HPDE6-E6E7 (cell line): ENCODE results near the gene CEP162.
"Not testable (repeated sequence)": the region's sequence is repeated elsewhere in the genome, so short reads cannot be mapped to it uniquely, and the experiment has no call there.

Experiments
- DNase-seq: peaks from one replicate; pipeline ENCODE4 v3.0.0; 2011; ENCODE audit warnings: missing footprints; ENCODE audit errors: extremely low spot score

The CEP162 gene

DNA sequence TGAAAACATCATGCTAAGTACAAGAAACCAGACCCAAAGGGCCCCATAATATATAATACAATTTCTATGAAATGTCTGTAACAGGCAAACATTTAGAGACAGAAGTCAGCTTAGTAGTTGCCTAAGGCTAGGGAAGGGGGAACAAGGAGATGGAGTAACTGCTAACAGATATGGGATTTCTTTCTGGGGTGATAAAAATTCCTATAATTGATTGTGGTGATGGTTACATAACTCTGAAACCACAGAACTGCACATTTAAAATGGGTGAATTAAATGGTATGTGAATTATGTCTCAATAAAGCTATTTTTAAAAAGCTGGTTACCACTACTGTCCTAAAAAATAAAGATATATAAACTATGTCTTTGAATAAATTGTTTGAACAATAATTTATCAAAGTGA, 3.2 kb downstream of the CEP162 start:
- DNase-seq, result no peak

- not testable (repeated sequence) for DNase-seq
Measured at GRCh38 chr6:84223608-84224007, 3.8 kb downstream of the CEP162 start.

DNA sequence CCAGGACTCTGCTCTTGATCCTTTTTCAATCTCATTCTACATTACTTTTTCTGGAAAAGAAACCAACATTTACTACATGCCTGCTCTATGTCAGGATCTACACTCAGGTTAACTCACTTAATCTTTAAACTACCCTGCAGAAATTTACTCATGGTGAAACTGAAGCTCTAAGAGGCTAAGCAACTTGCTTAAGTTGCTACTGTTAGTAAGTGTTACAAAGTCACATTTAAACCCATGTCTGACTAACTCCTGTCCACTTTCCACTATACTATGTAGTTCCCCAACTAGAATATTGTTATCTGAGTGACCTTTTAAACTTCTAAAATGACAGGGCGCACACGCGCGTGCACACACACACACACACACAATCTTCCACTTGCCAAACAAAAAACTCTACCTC, 5.0 kb downstream of the CEP162 start:
- no peak for DNase-seq

- no peak for DNase-seq
Measured at GRCh38 chr6:84220809-84221409, 6.5 kb downstream of the CEP162 start.

DNA sequence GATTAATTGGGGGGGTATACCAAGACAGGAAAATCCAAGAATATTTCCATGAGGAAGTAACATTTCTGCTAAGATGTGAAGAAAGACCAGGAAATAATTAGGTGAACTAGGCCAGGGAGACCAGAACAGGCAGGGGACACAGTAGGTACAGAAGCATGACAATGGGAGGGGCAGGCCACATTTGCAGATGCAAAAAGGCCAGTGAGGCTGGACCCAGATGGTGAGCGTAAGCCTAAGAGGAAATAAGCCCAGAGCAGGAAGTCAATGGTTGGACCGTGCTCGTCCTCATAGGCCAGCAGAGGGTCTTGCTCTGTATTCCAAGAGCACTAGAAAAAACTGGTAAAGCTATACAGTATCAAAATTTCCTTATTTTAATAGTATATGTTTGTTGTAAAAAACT, 9.4 kb downstream of the CEP162 start:
- DNase-seq, result no peak

- DNase-seq, result no peak
Measured at GRCh38 chr6:84213217-84213616, 14.2 kb downstream of the CEP162 start.

- no peak for DNase-seq
Measured at GRCh38 chr6:84204011-84204410, 23.4 kb downstream of the CEP162 start.

DNA sequence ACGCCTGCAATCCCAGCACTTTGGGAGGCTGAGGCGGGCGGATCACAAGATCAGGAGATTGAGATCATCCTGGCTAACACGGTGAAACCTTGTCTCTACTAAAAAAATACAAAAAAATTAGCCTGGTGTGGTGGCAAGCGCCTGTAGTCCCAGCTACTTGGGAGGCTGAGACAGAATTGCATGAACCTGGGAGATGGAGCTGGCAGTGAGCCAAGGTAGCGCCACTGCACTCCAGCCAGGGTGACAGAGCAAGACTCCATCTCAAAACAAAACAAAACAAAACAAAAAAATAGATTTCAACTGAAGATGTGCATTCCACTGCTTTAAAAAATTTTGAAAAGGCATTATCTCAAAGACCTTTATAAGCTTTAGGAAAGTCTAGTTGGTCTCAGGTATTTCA, 27.5 kb downstream of the CEP162 start:
- not testable (repeated sequence) for DNase-seq

DNA sequence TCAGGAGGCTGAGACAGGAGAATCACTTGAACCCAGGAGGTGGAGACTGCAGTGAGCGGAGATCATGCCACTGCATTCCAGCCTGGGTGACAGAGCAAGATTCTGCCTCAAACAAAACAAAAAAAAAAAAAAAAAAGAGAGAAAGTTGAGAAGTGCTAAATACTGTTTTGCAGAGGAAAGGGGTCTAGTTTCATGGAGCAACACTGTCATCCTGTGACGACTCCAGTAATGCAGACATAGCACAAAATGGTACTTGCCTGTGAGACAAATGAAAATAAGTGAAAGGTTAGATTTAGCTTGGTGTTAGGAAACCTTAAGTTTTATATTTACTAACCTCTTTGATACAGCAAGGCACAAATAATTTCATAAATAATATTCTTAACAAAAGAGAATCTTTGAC, 29.7 kb downstream of the CEP162 start:
- DNase-seq, result no peak

DNA sequence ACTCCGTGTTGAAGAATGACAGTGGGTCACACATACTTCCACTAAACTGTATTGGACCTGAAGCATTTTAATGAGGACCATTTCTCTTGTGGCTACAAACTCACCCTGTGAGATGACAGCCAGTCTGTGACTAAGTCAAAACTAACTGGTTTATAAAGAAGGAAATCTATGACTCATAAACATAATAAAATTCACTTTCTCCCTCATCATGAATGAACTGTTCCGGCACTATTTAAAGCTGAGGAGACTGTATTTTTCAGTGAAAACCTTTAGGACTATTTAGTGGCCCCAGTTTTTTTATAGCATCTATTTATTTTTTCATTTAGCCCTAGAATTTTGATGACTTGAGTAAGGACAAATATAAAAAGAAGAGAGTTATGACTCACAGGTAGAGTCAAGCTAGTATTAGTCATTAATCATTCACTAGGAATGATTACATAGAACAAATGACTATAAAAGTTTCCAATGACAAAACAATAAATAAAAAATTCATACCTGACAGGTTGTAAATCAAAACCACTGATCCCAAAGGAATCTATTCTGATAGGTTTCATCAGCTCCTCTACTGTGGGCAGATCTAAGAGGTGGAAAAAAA, 34.2 kb downstream of the CEP162 start:
- peak; percentile 48 for DNase-seq

GRCh38 chr6:84191802-84192201, 35.6 kb downstream of the CEP162 start:
- no peak for DNase-seq

- DNase-seq, result not testable (repeated sequence)
Measured at GRCh38 chr6:84189356-84189755, 38.1 kb downstream of the CEP162 start.

- no peak for DNase-seq
Measured at GRCh38 chr6:84183430-84183829, 44.0 kb downstream of the CEP162 start.

DNA sequence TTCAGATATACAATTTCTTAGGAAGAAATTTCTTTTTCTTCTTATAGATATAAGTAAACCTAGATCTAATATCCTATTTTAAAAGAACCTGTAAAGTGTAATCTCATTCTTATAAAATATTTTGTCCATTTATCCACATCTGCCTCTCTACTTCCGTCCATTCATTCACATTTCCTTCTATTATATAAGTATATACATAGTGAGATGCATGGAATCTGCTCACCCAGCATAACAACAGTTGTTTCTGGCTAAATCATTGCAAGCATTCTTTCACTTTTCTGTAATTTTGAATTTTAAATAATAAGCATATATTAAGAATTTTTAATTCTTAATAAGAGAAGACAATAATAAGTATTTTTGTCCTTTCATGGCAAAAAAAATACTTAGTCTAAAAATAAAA, 45.4 kb downstream of the CEP162 start:
- no peak for DNase-seq

DNA sequence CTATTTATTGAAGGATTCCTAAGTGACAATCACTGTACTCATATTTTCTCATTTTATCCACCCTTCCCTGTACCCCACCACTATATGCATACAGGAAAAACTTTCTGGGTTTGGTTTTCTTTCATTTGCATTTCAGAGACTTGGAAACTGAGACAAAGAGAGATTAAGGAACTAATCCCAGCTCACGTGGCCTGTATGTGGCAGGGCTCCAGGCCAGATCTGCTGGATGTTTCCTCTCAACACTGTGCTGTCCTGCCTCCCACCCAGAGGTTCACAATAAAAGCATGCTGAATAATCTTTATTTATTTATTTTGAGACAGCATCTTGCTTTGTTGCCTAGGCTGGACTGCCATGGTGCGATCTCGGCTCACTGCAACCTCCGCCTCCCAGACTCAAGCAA, 50.2 kb downstream of the CEP162 start:
- DNase-seq, result no peak

GRCh38 chr6:84172574-84172973, 54.9 kb downstream of the CEP162 start:
- no peak for DNase-seq

- DNase-seq, result no peak
Measured at GRCh38 chr6:84172080-84172479, 55.4 kb downstream of the CEP162 start.

DNA sequence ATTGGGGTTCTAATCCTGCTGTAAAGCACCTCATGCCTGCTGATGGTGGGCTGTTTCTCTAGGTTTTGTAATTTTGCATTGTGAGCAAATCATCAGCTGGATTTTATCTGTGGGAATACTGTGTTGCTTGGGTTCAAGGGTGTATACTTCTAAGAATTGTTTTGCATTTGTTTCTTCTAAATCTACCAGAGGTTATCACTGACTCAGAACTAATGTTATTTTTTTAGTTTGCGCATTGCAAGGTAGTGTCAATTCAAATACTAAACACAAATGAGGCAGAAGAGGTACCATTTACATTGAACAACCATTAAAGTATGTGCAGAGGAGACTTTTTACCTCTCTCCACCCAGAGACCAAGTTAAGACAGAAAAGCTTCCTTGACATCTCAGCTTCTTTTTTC, 60.0 kb downstream of the CEP162 start:
- no peak for DNase-seq

GRCh38 chr6:84166395-84166794, 61.0 kb downstream of the CEP162 start:
- no peak for DNase-seq

GRCh38 chr6:84164328-84164727, 63.1 kb downstream of the CEP162 start:
- not testable (repeated sequence) for DNase-seq

DNA sequence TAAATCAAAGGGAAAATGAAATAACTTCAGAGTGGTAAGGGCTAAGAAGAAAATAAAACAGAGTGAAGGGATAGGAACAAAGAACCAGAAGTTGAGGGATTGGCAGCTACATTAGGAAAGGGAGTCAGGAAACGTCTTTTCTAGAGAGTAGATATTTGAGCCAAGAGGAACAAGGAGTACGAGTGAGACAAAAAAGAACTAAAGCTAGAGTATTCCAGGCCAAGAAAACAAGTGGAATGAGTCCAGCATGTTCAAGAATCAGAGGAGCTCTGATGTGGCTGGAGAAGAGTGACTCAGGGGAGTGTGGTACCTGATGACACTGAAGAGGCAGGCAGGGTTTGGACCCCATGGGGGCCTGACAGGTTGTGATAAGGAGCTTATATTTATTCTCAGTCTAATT, 66.3 kb downstream of the CEP162 start:
- no peak for DNase-seq

DNA sequence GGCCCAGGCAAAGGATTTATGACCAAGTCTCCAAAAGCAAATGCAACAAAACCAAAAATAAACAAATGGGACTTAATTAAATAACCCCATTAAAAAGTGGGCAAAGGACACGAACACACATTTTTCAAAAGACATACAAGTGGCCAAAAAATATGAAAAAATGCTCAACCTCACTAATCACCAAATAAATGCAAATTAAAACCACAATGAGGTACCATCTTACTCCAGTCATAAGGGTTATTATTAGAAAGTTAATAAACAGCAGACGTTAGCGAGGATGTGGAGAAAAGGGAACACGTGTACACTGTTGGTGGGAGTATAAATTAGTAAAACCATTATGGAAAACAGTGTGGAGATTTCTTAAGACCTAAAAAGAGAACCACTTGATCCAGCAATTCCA, 71.1 kb downstream of the CEP162 start:
- DNase-seq, result no peak

- no peak for DNase-seq
Measured at GRCh38 chr6:84151669-84152068, 75.8 kb downstream of the CEP162 start.

DNA sequence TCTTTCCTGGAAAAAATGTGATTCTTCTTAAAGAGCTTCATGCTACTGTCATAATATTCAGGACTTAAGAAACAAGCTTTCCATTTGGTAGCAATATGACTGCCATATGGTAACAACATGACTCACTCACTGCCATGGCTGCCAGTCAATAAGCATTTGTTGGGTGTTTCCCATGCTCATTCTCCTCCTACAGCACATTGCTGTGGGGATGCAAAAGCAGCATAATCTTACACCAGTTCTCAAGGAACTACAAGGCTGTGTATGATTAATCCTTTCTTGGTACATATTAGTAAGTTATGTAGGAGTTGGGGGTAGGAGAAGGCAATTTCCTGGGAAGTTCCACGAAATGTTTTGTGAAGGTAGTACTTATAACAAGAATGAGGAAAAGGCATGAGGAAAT, 76.7 kb downstream of the CEP162 start:
- DNase-seq, result no peak
